GM18861 (cell line): ENCODE results near the gene MAP4K1.
"Not testable (repeated sequence)": the region's sequence is repeated elsewhere in the genome, so short reads cannot be mapped to it uniquely, and the experiment has no call there.

Source experiments
- ATAC-seq: cut with Tn5 transposase; IDR thresholded peaks from one replicate; pipeline ENCODE4 v1.9.1; 2021; ENCODE audit not compliant: unreplicated experiment

The MAP4K1 gene

DNA sequence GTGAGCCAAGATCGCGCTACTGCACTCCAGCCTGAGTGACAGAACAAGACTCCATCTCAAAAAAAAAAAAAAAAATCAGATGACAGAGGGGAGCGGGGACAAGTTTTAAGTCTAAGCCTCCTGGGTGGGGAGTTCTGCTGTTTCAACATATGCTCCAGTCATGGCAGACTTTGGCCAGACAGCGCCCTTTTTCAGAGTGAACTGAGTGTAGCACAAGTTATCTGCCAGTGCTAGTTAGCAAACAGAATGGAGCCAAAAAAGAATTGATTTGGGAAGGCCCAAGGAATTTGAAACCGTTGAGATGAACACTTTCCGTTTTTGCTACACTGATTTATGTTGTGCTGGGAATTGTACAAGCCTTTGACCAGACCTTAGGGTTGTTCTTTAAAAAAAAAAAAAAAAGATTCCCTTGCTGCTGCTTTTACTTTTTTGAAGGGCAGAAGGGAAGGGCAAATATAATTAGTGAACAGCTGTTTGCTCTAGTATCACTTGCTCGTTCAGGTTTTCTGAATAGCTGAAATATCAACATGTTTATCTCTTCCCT is 35.3 kb upstream of the MAP4K1 start:
- no peak for ATAC-seq

GRCh38 chr19:38650911-38651584 is 33.3 kb upstream of the MAP4K1 start:
- ATAC-seq = no peak

GRCh38 chr19:38650172-38650775 is 32.5 kb upstream of the MAP4K1 start:
- ATAC-seq = no peak

GRCh38 chr19:38649305-38650171 is 31.8 kb upstream of the MAP4K1 start:
- ATAC-seq = no peak

DNA sequence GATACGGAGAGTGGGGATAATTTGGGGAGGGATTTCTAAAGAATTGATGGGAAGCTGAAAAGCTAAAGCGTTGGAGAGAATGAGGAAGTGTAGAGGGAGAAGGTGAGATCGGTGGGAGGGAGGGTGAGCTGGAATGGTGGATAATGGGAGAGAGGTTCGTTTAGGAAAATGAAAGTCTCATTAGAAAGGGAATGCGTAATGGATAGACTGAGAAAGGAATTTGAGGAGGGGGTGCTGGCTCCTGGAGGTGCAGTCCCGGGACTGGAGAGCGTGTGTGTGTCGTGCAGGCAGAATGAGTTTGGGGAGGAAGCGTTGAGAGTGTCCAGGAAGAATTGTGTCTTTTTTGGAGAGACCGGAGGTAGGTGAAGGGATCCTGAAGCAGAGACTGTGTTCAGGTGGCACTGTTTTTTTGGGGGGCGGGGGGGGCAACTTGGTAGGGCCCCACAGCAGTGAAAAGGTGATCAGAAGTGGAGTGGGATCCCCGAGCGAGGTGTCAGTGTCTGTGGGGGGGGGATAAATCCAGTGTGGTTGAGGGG is 31.1 kb upstream of the MAP4K1 start:
- ATAC-seq = no peak

DNA sequence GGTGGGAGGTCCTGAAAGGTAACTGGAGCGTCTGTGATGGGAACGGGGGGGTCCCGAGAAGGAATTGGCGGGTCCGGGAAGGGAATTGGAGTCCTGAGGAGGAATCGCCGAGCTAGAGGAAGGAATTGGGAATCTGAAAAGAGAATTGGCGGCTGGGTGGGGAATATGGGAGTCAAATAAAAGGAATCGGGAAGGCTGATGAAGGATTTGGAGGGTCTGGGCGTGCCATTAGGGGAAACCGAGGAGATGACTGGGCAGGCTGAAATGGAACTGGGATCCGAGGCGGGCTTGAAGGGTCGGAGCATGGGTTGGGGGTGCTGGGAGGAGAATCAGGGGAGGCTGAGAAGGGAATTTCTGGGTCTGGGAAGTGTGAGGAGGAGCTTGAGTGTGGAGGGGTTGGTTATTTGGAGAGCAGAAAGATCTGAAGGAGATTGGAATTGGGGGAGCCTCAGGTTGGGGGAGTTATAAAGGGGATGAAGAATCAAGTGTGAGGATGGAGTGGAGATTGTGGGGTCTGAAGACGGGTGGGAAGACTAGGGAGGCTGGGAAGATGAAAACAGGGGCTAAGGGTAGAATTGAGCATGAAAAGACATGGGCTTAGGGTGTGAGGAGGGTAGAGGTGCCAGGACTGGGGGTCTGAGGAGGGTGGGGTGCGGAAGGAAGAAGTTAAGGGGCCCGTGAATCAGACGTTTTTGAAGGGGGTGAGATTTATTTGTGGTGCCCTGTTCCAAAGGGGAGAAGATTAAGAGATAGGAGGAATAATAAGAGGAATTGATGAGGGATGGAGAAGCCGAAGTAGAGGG is 30.4 kb upstream of the MAP4K1 start:
- ATAC-seq = no peak

DNA sequence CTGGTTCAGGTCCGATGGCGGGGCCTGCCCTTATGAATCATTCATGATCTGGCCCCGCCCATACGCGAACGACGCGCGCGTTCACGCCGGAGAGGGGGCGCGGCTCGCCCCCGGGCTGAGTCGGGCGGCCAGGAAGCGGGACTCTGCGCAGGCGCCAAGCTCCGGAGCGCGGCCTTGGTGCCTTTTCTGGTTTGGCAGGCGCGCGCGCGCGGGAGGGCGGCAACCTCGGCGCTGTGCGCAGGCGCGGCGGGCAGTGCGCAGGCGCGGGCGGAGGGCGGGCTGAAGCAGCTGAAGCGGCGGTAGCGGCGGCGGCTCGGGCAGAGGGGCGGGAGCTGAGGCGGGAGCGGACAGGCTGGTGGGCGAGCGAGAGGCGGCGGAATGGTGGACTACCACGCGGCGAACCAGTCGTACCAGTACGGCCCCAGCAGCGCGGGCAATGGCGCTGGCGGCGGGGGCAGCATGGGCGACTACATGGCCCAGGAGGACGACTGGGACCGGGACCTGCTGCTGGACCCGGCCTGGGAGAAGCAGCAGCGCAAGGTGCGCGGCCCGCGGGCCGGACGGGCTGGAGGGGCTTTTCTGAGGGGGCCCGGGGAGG is 29.7 kb upstream of the MAP4K1 start, which contains the start of gene ACTN4:
ACTN4 (plus strand) TSS at position 282 of the 598 bp plus-strand sequence; CDS start at position 379, 97 bp downstream.
- ATAC-seq = peak; percentile 88

GRCh38 chr19:38644719-38645118 is 27.0 kb upstream of the MAP4K1 start:
- no peak for ATAC-seq

DNA sequence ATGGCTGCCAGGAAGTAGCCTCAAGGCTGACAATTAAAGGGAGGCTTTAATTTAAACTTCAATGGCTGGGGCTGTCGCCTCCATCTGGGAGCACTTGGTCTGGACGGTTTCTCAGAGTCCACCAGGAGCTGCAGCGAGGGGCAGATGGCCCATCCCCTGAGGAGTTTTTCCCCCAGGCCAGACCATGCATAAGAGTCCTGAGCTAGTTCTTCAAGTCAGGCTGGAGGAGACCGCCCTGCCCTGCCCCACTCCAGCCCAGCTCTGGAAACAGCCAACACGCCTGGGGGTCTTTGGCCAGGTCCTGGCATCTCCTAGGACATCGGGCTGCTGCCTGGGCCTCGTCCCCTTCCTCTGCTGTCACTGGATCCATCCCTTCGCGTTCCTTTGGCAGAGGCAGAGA is 24.4 kb upstream of the MAP4K1 start:
- no peak for ATAC-seq

DNA sequence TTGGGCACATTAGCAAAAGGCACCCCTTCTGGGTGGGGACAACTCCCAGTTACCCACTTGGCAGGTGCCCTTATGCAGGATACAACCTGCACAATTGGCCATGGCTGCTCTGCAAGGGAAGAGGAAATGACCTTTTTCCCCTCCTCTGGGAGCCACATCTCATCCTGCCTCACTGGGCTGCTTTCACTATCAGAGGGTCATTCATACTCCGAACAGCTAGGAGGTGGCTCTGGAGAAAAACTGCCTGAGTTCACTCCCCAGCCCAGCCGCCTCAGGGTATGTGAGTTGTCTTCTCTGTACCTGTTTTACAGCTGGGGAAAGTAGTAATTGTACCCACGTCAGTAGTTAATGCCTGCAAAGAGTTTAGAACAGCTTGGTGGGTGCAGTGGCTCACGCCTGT is 22.6 kb upstream of the MAP4K1 start:
- no peak for ATAC-seq

- no peak for ATAC-seq
Measured at GRCh38 chr19:38639679-38640078, 21.9 kb upstream of the MAP4K1 start.

GRCh38 chr19:38638461-38638860 is 20.7 kb upstream of the MAP4K1 start:
- no peak for ATAC-seq

- ATAC-seq = no peak
Measured at GRCh38 chr19:38635483-38636399, 18.0 kb upstream of the MAP4K1 start.

- no peak for ATAC-seq
Measured at GRCh38 chr19:38634757-38635482, 17.2 kb upstream of the MAP4K1 start.

DNA sequence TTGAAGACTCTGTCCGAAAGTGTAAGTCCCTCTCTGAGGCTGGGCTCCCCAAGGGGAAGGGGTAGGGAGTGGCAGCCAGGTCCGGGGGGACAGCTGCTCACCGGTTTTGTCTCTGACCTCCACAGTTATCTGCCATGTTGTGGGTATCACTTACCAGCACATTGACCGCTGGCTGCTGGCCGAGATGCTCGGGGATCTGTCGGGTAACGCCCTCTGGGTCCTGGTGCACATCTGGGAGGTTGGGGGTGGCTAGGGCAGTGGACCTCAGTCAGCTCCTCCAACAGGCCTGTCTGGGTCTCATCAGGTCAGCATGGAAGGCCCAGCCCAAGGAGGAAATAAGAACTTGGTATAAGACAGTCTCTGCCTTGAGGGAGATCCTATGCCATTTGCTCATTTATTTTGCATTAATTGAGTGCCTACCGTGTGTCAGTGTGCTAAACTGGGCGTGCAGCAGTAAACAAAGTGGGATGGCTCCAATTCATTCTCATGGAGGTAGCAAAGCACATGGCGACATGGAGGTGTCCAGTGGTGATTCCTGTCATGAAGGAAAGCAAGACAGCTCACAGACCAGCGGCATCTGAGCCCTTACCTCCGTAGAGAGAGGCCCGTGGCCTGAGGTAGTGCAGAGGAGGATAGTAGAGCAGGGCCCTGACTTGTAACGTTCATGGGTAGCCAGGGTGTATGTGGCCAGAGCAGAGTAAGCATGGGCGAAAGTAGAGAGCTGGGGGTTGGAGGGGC is 14.9 kb upstream of the MAP4K1 start:
- ATAC-seq = no peak

GRCh38 chr19:38631811-38632475 is 14.2 kb upstream of the MAP4K1 start:
- ATAC-seq = not testable (repeated sequence)

- ATAC-seq = not testable (repeated sequence)
Measured at GRCh38 chr19:38631301-38631700, 13.5 kb upstream of the MAP4K1 start.
